Naive thymus-derived CD4-positive, alpha-beta T cell (primary cell): ENCODE results near the gene C2CD4C. TPM values are rescaled to one million over a fixed set of nuclear protein-coding genes. Genes with fewer than 3 reads are reported as not detected.
"Not testable (repeated sequence)": the region's sequence is repeated elsewhere in the genome, so short reads cannot be mapped to it uniquely, and the experiment has no call there.

Source experiments
- ATAC-seq: fragments of 150-1000 bp; cut with Tn5 transposase; 2 replicates; pipeline ENCODE4 v1.10.0; 2021; ENCODE audit warnings: mild to moderate bottlenecking, moderate library complexity
- CTCF ChIA-PET: fragments of 350-600 bp; sonication (Branson Sonifier 250); formaldehyde crosslinking; loops from one replicate; lab custom pipeline; 2021; ENCODE audit warnings: antibody characterized with exemption; lab: Charles Lee
- POLR2A ChIA-PET: fragments of 350-600 bp; sonication (Branson Sonifier 250); formaldehyde crosslinking; loops from one replicate; lab custom pipeline; 2021; ENCODE audit warnings: antibody characterized with exemption, inconsistent platforms; lab: Charles Lee
- DNase-seq, 9 donors: peaks; one replicate each; pipeline versions ENCODE4 v3.0.0 to v3.0.0-alpha.2; 2020 to 2022; ENCODE audit warnings: mixed read lengths in 1 of 9
- H3K27ac ChIP-seq: one replicate; pipeline ENCODE4 v1.7.0; 2013; ENCODE audit warnings: mild to moderate bottlenecking, low read depth, low read length, moderate library complexity
- H3K27me3 ChIP-seq, 2 donors: one replicate each; pipeline ENCODE4 v1.7.0; 2013; ENCODE audit warnings: low read length in 2 of 2, mild to moderate bottlenecking in 2 of 2, moderate library complexity in 2 of 2; ENCODE audit not compliant: control insufficient read depth in 2 of 2, insufficient read depth in 2 of 2
- H3K36me3 ChIP-seq, 3 experiments: 1 replicate in 2 of 3; 2 replicates in 1 of 3; pipeline ENCODE4 v1.7.0; 2013; ENCODE audit warnings: low read length in 3 of 3, mild to moderate bottlenecking in 3 of 3, moderate library complexity in 1 of 3; ENCODE audit not compliant: insufficient read depth in 3 of 3, control insufficient read depth in 2 of 3
- H3K4me1 ChIP-seq, 2 donors: one replicate each; pipeline ENCODE4 v1.7.0; 2013; ENCODE audit warnings: low read length in 2 of 2, mild to moderate bottlenecking in 2 of 2, moderate library complexity in 1 of 2; ENCODE audit not compliant: control insufficient read depth in 2 of 2, insufficient read depth in 2 of 2
- H3K4me3 ChIP-seq: 2 replicates; pipeline ENCODE4 v1.7.0; 2013; ENCODE audit warnings: mild to moderate bottlenecking, low read length
- H3K9me3 ChIP-seq, 3 experiments: 1 replicate in 2 of 3; 2 replicates in 1 of 3; pipeline ENCODE4 v1.7.0; 2013; ENCODE audit warnings: low read length in 3 of 3; ENCODE audit not compliant: control insufficient read depth in 2 of 3
- H3K27ac Mint-ChIP-seq, 9 donors: one replicate each; pipeline ENCODE4 v1.8.0; 2020 to 2022; ENCODE audit warnings: mixed read lengths in 9 of 9, mild to moderate bottlenecking in 8 of 9, moderate library complexity in 5 of 9, inconsistent platforms in 2 of 9
- H3K27me3 Mint-ChIP-seq, 5 donors: one replicate each; pipeline ENCODE4 v1.8.0; 2021 to 2022; ENCODE audit warnings: mixed read lengths in 5 of 5, mild to moderate bottlenecking in 1 of 5
- H3K36me3 Mint-ChIP-seq, 5 donors: one replicate each; pipeline ENCODE4 v1.8.0; 2020 to 2022; ENCODE audit warnings: mixed read lengths in 5 of 5, mild to moderate bottlenecking in 3 of 5, inconsistent platforms in 1 of 5
- H3K4me1 Mint-ChIP-seq, 7 donors: one replicate each; pipeline ENCODE4 v1.8.0; 2020 to 2022; ENCODE audit warnings: mixed read lengths in 7 of 7, mild to moderate bottlenecking in 3 of 7, inconsistent platforms in 1 of 7
- H3K4me3 Mint-ChIP-seq, 10 donors: one replicate each; pipeline ENCODE4 v1.8.0; 2020 to 2022; ENCODE audit warnings: mild to moderate bottlenecking in 10 of 10, mixed read lengths in 10 of 10, moderate library complexity in 6 of 10, inconsistent platforms in 2 of 10
- H3K9me3 Mint-ChIP-seq, 11 donors: one replicate each; pipeline ENCODE4 v1.8.0; 2020 to 2022; ENCODE audit warnings: mixed read lengths in 11 of 11, mild to moderate bottlenecking in 4 of 11, inconsistent platforms in 1 of 11, moderate library complexity in 1 of 11
- intact Hi-C, 2 donors: fragments of 100-400 bp; cut with micrococcal nuclease; formaldehyde crosslinking; loops; one replicate each; pipeline ENCODE4 v1.15.1; 2023
- polyA plus RNA-seq, 2 donors: library from polyadenylated mRNA; unstranded; fragments of 300-500 nt; fragmentation: Illumina TruSeq; gene quantifications; one replicate each; pipeline ENCODE4 v1.2.3, GENCODE V29; 2021
- total RNA-seq, 6 experiments: library from RNA in 5 of 6; stranded (reverse) in 5 of 6; gene quantifications; 1 replicate in 5 of 6; 2 replicates in 1 of 6; pipeline ENCODE4 v1.2.3 and lab custom pipeline; 2021 to 2026

Gene C2CD4C
- total and polyA plus RNA-seq, 7 experiments from 2014 or later = not detected

- H3K27me3 Mint-ChIP-seq = peaks cover 0 to 9% (median 0%) of the 10 kb centered on the region in 5 donors
- Histone ChIP-seq H3K27me3 (no peaks in the 10 kb centered on the region), H3K27ac (no peak overlapping the region), H3K4me3 (no peak overlapping the region), H3K4me1 (no peaks in the 10 kb centered on the region), H3K36me3 (no peaks in the 10 kb centered on the region), H3K9me3 (no peaks in the 10 kb centered on the region)
- ChIA-PET POLR2A (no interaction called here), CTCF (no interaction called here)
- intact Hi-C loops = no loop called here
- peaks cover 0 to 2% (median 0%) of the 10 kb centered on the region in 11 donors for H3K9me3 Mint-ChIP-seq
- no peak for DNase-seq
- no peak overlapping the region for H3K4me3 Mint-ChIP-seq
- no peaks in the 10 kb centered on the region for H3K36me3 Mint-ChIP-seq
- ATAC-seq = no peak
- no peak overlapping the region for H3K27ac Mint-ChIP-seq
- no peaks in the 10 kb centered on the region for H3K4me1 Mint-ChIP-seq
Measured at GRCh38 chr19:424546-424945, 15.6 kb upstream of the C2CD4C start.

GRCh38 chr19:423691-424466 lies 14.9 kb upstream of the C2CD4C start:
- Mint-ChIP-seq H3K27ac (no peak overlapping the region), H3K36me3 (no peaks in the 10 kb centered on the region), H3K27me3 (peaks cover 0 to 9% (median 0%) of the 10 kb centered on the region in 5 donors)

GRCh38 chr19:422917-423226 lies 13.9 kb upstream of the C2CD4C start:
- peaks cover 0 to 11% (median 0%) of the 10 kb centered on the region in 5 donors for H3K27me3 Mint-ChIP-seq
- H3K36me3 ChIP-seq, H3K4me1 Mint-ChIP-seq, H3K4me1 ChIP-seq, H3K4me3 Mint-ChIP-seq, H3K4me3 ChIP-seq, H3K27ac Mint-ChIP-seq, H3K36me3 Mint-ChIP-seq, H3K27ac ChIP-seq, POLR2A ChIA-PET, ATAC-seq, DNase-seq, CTCF ChIA-PET, H3K27me3 ChIP-seq, intact Hi-C loops, H3K9me3 Mint-ChIP-seq, H3K9me3 ChIP-seq: not testable (repeated sequence)

More at GRCh38 chr19:423691-424466, 14.9 kb upstream of the C2CD4C start:
- Histone ChIP-seq H3K4me1 (no peaks in the 10 kb centered on the region), H3K4me3 (no peak overlapping the region), H3K9me3 (no peaks in the 10 kb centered on the region), H3K27me3 (no peaks in the 10 kb centered on the region), H3K36me3 (no peaks in the 10 kb centered on the region), H3K27ac (no peak overlapping the region)
- Mint-ChIP-seq H3K4me3 (no peak overlapping the region), H3K9me3 (peaks cover 0 to 1% (median 0%) of the 10 kb centered on the region in 11 donors), H3K4me1 (no peaks in the 10 kb centered on the region)
- ATAC-seq (no peak), DNase-seq (no peak)
- ChIA-PET POLR2A (no interaction called here), CTCF (no interaction called here)
- intact Hi-C loops = no loop called here

GRCh38 chr19:422213-422916 lies 13.4 kb upstream of the C2CD4C start:
- Histone ChIP-seq H3K27me3 (no peaks in the 10 kb centered on the region), H3K4me1 (no peaks in the 10 kb centered on the region), H3K9me3 (no peaks in the 10 kb centered on the region), H3K36me3 (no peaks in the 10 kb centered on the region), H3K27ac (no peak overlapping the region), H3K4me3 (no peak overlapping the region)
- Mint-ChIP-seq H3K4me1 (no peaks in the 10 kb centered on the region), H3K36me3 (no peaks in the 10 kb centered on the region), H3K27me3 (peaks cover 0 to 11% (median 0%) of the 10 kb centered on the region in 5 donors), H3K27ac (no peak overlapping the region), H3K4me3 (no peak overlapping the region), H3K9me3 (peaks cover 0 to 4% (median 0%) of the 10 kb centered on the region in 11 donors)
- DNase-seq (no peak), ATAC-seq (no peak)
- POLR2A ChIA-PET = no interaction called here
- intact Hi-C loops = no loop called here
- CTCF ChIA-PET = no interaction called here

- intact Hi-C loops = no loop called here
- ChIA-PET CTCF (no interaction called here), POLR2A (no interaction called here)
- Histone ChIP-seq H3K4me1 (no peaks in the 10 kb centered on the region), H3K9me3 (no peaks in the 10 kb centered on the region), H3K36me3 (no peaks in the 10 kb centered on the region), H3K4me3 (no peak overlapping the region), H3K27ac (no peak overlapping the region), H3K27me3 (no peaks in the 10 kb centered on the region)
- Mint-ChIP-seq H3K36me3 (no peaks in the 10 kb centered on the region), H3K27ac (no peak overlapping the region), H3K4me1 (no peaks in the 10 kb centered on the region), H3K27me3 (peaks cover 0 to 8% (median 0%) of the 10 kb centered on the region in 5 donors), H3K9me3 (peaks cover 0 to 4% (median 0%) of the 10 kb centered on the region in 11 donors), H3K4me3 (no peak overlapping the region)
- ATAC-seq = no peak
- DNase-seq = no peak
Measured at GRCh38 chr19:419721-420515, 11.0 kb upstream of the C2CD4C start.

GRCh38 chr19:418761-419671 lies 10.1 kb upstream of the C2CD4C start:
- no peak overlapping the region for H3K4me3 ChIP-seq
- ChIA-PET CTCF (no interaction called here), POLR2A (no interaction called here)
- no peak for ATAC-seq
- H3K27ac ChIP-seq = no peak overlapping the region
- DNase-seq = no peak
- H3K36me3 ChIP-seq = no peaks in the 10 kb centered on the region
- peaks cover 0 to 4% (median 0%) of the 10 kb centered on the region in 5 donors for H3K27me3 Mint-ChIP-seq
- H3K27ac Mint-ChIP-seq = no peak overlapping the region
- no peaks in the 10 kb centered on the region for H3K9me3 ChIP-seq
- peaks cover 0 to 4% (median 0%) of the 10 kb centered on the region in 11 donors for H3K9me3 Mint-ChIP-seq
- no peaks in the 10 kb centered on the region for H3K4me1 ChIP-seq
- intact Hi-C loops = no loop called here
- H3K4me1 Mint-ChIP-seq = no peaks in the 10 kb centered on the region
- H3K4me3 Mint-ChIP-seq = no peak overlapping the region
- no peaks in the 10 kb centered on the region for H3K27me3 ChIP-seq
- no peaks in the 10 kb centered on the region for H3K36me3 Mint-ChIP-seq
